Measurements from ENCODE around the gene AKAP13. TPM values are rescaled to one million over a fixed set of nuclear protein-coding genes. Genes with fewer than 3 reads are reported as not detected.

AKAP13 gene
- total and polyA plus RNA-seq, 2 of the 8 experiments (the other 6 are each of a cell fraction or from before 2014, with no cell fraction given), result 14.0 to 46.2 TPM

DNA sequence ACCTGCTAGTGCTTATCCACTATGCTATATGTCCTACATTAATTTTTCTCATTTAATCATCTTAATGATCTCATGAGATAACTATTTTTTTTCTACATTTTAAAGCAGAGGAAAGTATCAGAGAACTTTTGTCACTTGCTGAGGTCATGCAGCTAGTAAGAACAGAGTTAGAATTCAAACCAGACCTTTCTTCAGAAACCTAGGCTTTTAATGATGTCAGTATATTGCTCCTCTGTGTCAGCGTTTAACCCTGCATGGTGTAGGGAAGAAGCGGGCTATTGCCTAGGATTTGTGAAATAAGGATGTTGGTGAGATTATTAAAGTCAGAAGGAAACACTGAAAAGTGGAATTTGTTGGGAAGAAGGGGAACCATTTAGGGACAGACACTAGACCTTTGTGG lies 121.2 kb downstream of the AKAP13 start:
- H2AK5ac ChIP-seq (ENCODE audit: low read depth, low read length), result no peak overlapping the region
- no peaks in the 10 kb centered on the region for H3K23me2 ChIP-seq (ENCODE audit: low read depth, low read length)
- H3K79me1 ChIP-seq (ENCODE audit: low read depth, low read length), result peaks cover 6% of the 10 kb centered on the region; the same call in 1 of the 2 replicates
- ChIA-PET CTCF (ENCODE audit: partially characterized antibody) (interaction anchor here (0.6 to 2.9 kb wide), 2 partner anchors 16 to 54 kb away, joined by 3 to 13 read pairs; no protein-coding TSS in a partner anchor), POLR2A (ENCODE audit: partially characterized antibody) (no interaction called here)
- no peak overlapping the region for H3K14ac ChIP-seq (ENCODE audit: insufficient read length)
- no peak overlapping the region for H4K8ac ChIP-seq (ENCODE audit: extremely low read depth, insufficient read depth, low read length)
- H3K56ac ChIP-seq (replicated peaks; ENCODE audit: insufficient read length, low read depth, low read length), result no peak overlapping the region
- no peak overlapping the region for H3K4me2 ChIP-seq (ENCODE audit: insufficient read depth in 1 of 2, low read depth in 2 of 2, low read length in 2 of 2)
- H3K18ac ChIP-seq (ENCODE audit: extremely low read depth, low read length), result no peak overlapping the region
- no peak overlapping the region for H3K4ac ChIP-seq (replicated peaks; ENCODE audit: insufficient read length, low read depth, low read length)
- no peak overlapping the region for H3K4me3 ChIP-seq (ENCODE audit: extremely low read depth in 1 of 4, insufficient read depth in 2 of 4, low read depth in 3 of 4, low read length in 4 of 4)
- TF ChIP-seq HDAC2 (IDR thresholded peaks at IDR 0.05; ENCODE audit: borderline replicate concordance in 1 of 2, low read depth in 2 of 2, low read length in 2 of 2) (no peak), GTF2F1 (IDR thresholded peaks at IDR 0.05; ENCODE audit: borderline replicate concordance, low read depth, low read length) (no peak), ZNF274 (IDR thresholded peaks at IDR 0.05; ENCODE audit: borderline replicate concordance, extremely low read depth, low read length) (no peak), CHD2 (IDR thresholded peaks at IDR 0.05; ENCODE audit: low read length) (no peak)
- TF ChIP-seq, protein P1, sequence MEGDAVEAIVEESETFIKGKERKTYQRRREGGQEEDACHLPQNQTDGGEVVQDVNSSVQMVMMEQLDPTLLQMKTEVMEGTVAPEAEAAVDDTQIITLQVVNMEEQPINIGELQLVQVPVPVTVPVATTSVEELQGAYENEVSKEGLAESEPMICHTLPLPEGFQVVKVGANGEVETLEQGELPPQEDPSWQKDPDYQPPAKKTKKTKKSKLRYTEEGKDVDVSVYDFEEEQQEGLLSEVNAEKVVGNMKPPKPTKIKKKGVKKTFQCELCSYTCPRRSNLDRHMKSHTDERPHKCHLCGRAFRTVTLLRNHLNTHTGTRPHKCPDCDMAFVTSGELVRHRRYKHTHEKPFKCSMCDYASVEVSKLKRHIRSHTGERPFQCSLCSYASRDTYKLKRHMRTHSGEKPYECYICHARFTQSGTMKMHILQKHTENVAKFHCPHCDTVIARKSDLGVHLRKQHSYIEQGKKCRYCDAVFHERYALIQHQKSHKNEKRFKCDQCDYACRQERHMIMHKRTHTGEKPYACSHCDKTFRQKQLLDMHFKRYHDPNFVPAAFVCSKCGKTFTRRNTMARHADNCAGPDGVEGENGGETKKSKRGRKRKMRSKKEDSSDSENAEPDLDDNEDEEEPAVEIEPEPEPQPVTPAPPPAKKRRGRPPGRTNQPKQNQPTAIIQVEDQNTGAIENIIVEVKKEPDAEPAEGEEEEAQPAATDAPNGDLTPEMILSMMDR (IDR thresholded peaks at IDR 0.05; ENCODE audit: control extremely low read depth in 1 of 3, insufficient read depth in 1 of 3, low read depth in 1 of 3, low read length in 3 of 3), result no peak
- TF ChIP-seq, protein P2, sequence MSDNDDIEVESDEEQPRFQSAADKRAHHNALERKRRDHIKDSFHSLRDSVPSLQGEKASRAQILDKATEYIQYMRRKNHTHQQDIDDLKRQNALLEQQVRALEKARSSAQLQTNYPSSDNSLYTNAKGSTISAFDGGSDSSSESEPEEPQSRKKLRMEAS (IDR thresholded peaks at IDR 0.05), result no peak
- no peak overlapping the region for H2BK20ac ChIP-seq (ENCODE audit: low read length)
- H4K5ac ChIP-seq (ENCODE audit: insufficient read length, low read depth, low read length), result no peak overlapping the region
- FAIRE-seq, result no peak
- peaks cover 0 to 68% of the 10 kb centered on the region in 2 experiments; a peak in 2 of 4 replicates for H3K79me2 ChIP-seq (ENCODE audit: control insufficient read depth in 1 of 2, insufficient read depth in 2 of 2, low read length in 2 of 2)
- no peak overlapping the region for H2BK120ac ChIP-seq (replicated peaks; ENCODE audit: low read depth, low read length)
- no peak overlapping the region for H4K91ac ChIP-seq (replicated peaks; ENCODE audit: insufficient read length, low read length)
- 83% methylated on average over 2 of the region's 2 CpGs; no CpG with 5 or more reads in 1 of the 2 experiments for WGBS, 2 experiments (ENCODE audit: extremely low coverage in 1 of 2, insufficient coverage in 1 of 2, insufficient read length in 1 of 2, insufficient replicate concordance in 2 of 2, low coverage in 1 of 2, low lambda C conversion rate in 2 of 2, missing lambda C conversion rate in 1 of 2)
- H3K4me1 ChIP-seq (replicated peaks in 1 of 4; ENCODE audit: control insufficient read depth in 3 of 4, insufficient read depth in 4 of 4, low read length in 3 of 4), result peaks cover 0 to 8% (median 1%) of the 10 kb centered on the region in 4 experiments; a peak in 3 of 7 replicates
- no peak overlapping the region for H3K9ac ChIP-seq (replicated peaks in 1 of 4; ENCODE audit: extremely low read depth in 1 of 4, low read depth in 3 of 4, low read length in 3 of 4)
- no peaks in the 10 kb centered on the region for H3K9me3 ChIP-seq (ENCODE audit: insufficient read depth in 2 of 2, low read depth in 1 of 2, low read length in 1 of 2)
- H3K23ac ChIP-seq (ENCODE audit: insufficient read length), result no peak overlapping the region
- no peak overlapping the region for H2AFZ ChIP-seq (ENCODE audit: low read length)
- no peaks in the 10 kb centered on the region for H3K27me3 ChIP-seq (replicated peaks in 1 of 4; ENCODE audit: control insufficient read depth in 3 of 4, extremely low read depth in 1 of 4, insufficient read depth in 3 of 4, low read length in 3 of 4)
- peaks cover 2 to 6% of the 10 kb centered on the region in 2 experiments for H4K20me1 ChIP-seq (replicated peaks in 1 of 2; ENCODE audit: control insufficient read depth in 1 of 2, insufficient read depth in 2 of 2, low read length in 2 of 2)
- no peaks in the 10 kb centered on the region for H3K36me3 ChIP-seq (ENCODE audit: control insufficient read depth in 2 of 4, insufficient read depth in 4 of 4, low read length in 3 of 4)
- no peak overlapping the region for H2BK12ac ChIP-seq (ENCODE audit: low read depth, low read length)
- H3K27ac ChIP-seq (ENCODE audit: low read depth, low read length), result no peak overlapping the region
- no peak overlapping the region for H2BK15ac ChIP-seq (ENCODE audit: low read length)
- no peak for DNase-seq (ENCODE audit: low read depth in 1 of 2, low spot score in 2 of 2)
- H2BK5ac ChIP-seq (ENCODE audit: low read depth, low read length), result no peak overlapping the region

Data from H1 (cell line).